SK-N-SH (cell line): Measurements from ENCODE around the gene TIMP2. TPM values are rescaled to one million over a fixed set of nuclear protein-coding genes. Genes with fewer than 3 reads are reported as not detected.

Experiments
- CTCF ChIA-PET: fragments of 300-600, 350-600 bp; formaldehyde crosslinking; extraction: SDS; loops from one replicate; lab custom pipeline; 2021; lab: Yijun Ruan, JAX
- POLR2A ChIA-PET: fragments of 350-600 bp; sonication (Branson Sonifier 250); formaldehyde crosslinking; extraction: SDS; loops from one replicate; lab custom pipeline; 2020; ENCODE audit warnings: antibody characterized with exemption, inconsistent platforms; lab: Yijun Ruan, JAX
- DNase-seq: peaks from one replicate; pipeline ENCODE4 v3.0.0; 2012
- H2AFZ ChIP-seq: fragments of 200-600 bp; sonication (generic); 2 replicates; pipeline ENCODE4 v1.8.1; 2016; ENCODE audit warnings: antibody characterized with exemption, mild to moderate bottlenecking, low read depth
- H3F3A ChIP-seq: fragments of 200-600 bp; sonication (generic); replicated peaks from 2 replicates; pipeline ENCODE3; 2016; ENCODE audit warnings: antibody characterized with exemption, mild to moderate bottlenecking; ENCODE audit not compliant: insufficient read depth
- H3K27ac ChIP-seq, 2 experiments: fragments of 200-500 bp in 1 of 2; fragments of 200-600 bp in 1 of 2; sonication (Bioruptor generic) in 1 of 2; sonication (generic), shearing (Covaris generic) in 1 of 2; 2 replicates each; pipeline versions ENCODE4 v1.5.1 to v1.6.1; 2014 to 2016; ENCODE audit warnings: low read depth in 2 of 2, inconsistent platforms in 1 of 2, low read length in 1 of 2, mild to moderate bottlenecking in 1 of 2, mixed read lengths in 1 of 2
- H3K27me3 ChIP-seq: fragments of 200-600 bp; sonication (generic), shearing (Covaris generic); 2 replicates; pipeline ENCODE4 v1.6.1; 2016; ENCODE audit warnings: mixed run types; ENCODE audit not compliant: insufficient read depth
- H3K36me3 ChIP-seq, 2 experiments: fragments of 200-500 bp in 1 of 2; fragments of 200-600 bp in 1 of 2; sonication (Bioruptor generic) in 1 of 2; sonication (generic) in 1 of 2; replicated peaks in 1 of 2; 2 replicates each; pipeline versions ENCODE3 to v1.5.1; 2014 to 2016; ENCODE audit warnings: low read length in 1 of 2, mild to moderate bottlenecking in 1 of 2; ENCODE audit not compliant: insufficient read depth in 2 of 2, control insufficient read depth in 1 of 2
- H3K4me1 ChIP-seq, 2 experiments: fragments of 200-500 bp in 1 of 2; fragments of 200-600 bp in 1 of 2; sonication (Bioruptor generic) in 1 of 2; sonication (generic), shearing (Covaris generic) in 1 of 2; 2 replicates each; pipeline versions ENCODE4 v1.5.1 to v1.6.1; 2014 to 2016; ENCODE audit warnings: low read depth in 1 of 2, low read length in 1 of 2, mixed run types in 1 of 2; ENCODE audit not compliant: insufficient read depth in 2 of 2, control insufficient read depth in 1 of 2
- H3K4me2 ChIP-seq: fragments of 200-600 bp; sonication (generic), shearing (Covaris generic); 2 replicates; pipeline ENCODE4 v1.6.1; 2017; ENCODE audit warnings: mixed run types
- H3K4me3 ChIP-seq, 2 experiments: fragments of 200-500 bp in 1 of 2; fragments of 200-600 bp in 1 of 2; sonication (Bioruptor generic) in 1 of 2; sonication (generic), shearing (Covaris generic) in 1 of 2; 2 replicates each; pipeline versions ENCODE4 v1.5.1 to v1.8.1; 2014 to 2016; ENCODE audit warnings: low read depth in 2 of 2, inconsistent platforms in 1 of 2, low read length in 1 of 2, mild to moderate bottlenecking in 1 of 2, mixed read lengths in 1 of 2, moderate library complexity in 1 of 2
- H3K79me2 ChIP-seq: fragments of 200-600 bp; sonication (generic); 2 replicates; pipeline ENCODE4 v1.8.1; 2017; ENCODE audit warnings: mild to moderate bottlenecking; ENCODE audit not compliant: insufficient read depth
- H3K9ac ChIP-seq: fragments of 200-600 bp; sonication (generic); 2 replicates; pipeline ENCODE4 v1.6.1; 2017; ENCODE audit warnings: mixed run types
- H3K9me2 ChIP-seq: fragments of 200-600 bp; sonication (generic); 2 replicates; pipeline ENCODE4 v1.6.1; 2017; ENCODE audit warnings: mixed run types
- H3K9me3 ChIP-seq: fragments of 200-600 bp; sonication (generic); 2 replicates; pipeline ENCODE4 v1.6.1; 2017; ENCODE audit warnings: mixed run types, mild to moderate bottlenecking, moderate library complexity
- H4K20me1 ChIP-seq: fragments of 200-600 bp; sonication (generic); 2 replicates; pipeline ENCODE4 v1.6.1; 2017; ENCODE audit warnings: mild to moderate bottlenecking, mixed run types; ENCODE audit not compliant: insufficient read depth
- CHD2 ChIP-seq: fragments of 150-350 bp; IDR thresholded peaks from 2 replicates; pipeline ENCODE4 v1.6.1; 2018; ENCODE audit warnings: low read length; ENCODE audit not compliant: partially characterized antibody
- CTCF ChIP-seq: fragments of 200-600 bp; sonication (generic); IDR thresholded peaks from 2 replicates; pipeline ENCODE4 v1.6.1; 2017; ENCODE audit warnings: antibody characterized with exemption, mild to moderate bottlenecking, moderate library complexity
- ELF1 ChIP-seq: IDR thresholded peaks from 2 replicates; pipeline ENCODE4 v1.4.0; 2012
- FOSL2 ChIP-seq: IDR thresholded peaks from 2 replicates; pipeline ENCODE4 v1.4.0; 2012; ENCODE audit warnings: low read depth, mild to moderate bottlenecking, moderate library complexity, borderline replicate concordance
- FOXJ3 ChIP-seq: sonication (generic); formaldehyde crosslinking; IDR thresholded peaks from 2 replicates; pipeline ENCODE4 v1.5.1; 2020; ENCODE audit warnings: mild to moderate bottlenecking, missing genetic modification reagents
- FOXM1 ChIP-seq: IDR thresholded peaks from 2 replicates; pipeline ENCODE4 v1.4.0; 2012; ENCODE audit warnings: low read depth, mild to moderate bottlenecking
- GABPA ChIP-seq: IDR thresholded peaks from 2 replicates; pipeline ENCODE4 v1.4.0; 2012; ENCODE audit warnings: low read depth, mild to moderate bottlenecking
- GATA2 ChIP-seq: sonication (generic); formaldehyde crosslinking; IDR thresholded peaks from 2 replicates; pipeline ENCODE4 v1.5.0; 2020; ENCODE audit warnings: mild to moderate bottlenecking, missing genetic modification reagents
- IRF3 ChIP-seq: fragments of 150-350 bp; IDR thresholded peaks from 2 replicates; pipeline ENCODE4 v1.6.1; 2016; ENCODE audit warnings: mild to moderate bottlenecking, low read depth, low read length
- JUND ChIP-seq: IDR thresholded peaks from 2 replicates; pipeline ENCODE4 v1.4.0; 2012
- MAX ChIP-seq: IDR thresholded peaks from 2 replicates; pipeline ENCODE4 v1.4.0; 2012; ENCODE audit warnings: low read depth
- MXI1 ChIP-seq: IDR thresholded peaks from 2 replicates; pipeline ENCODE4 v1.6.1; 2012; ENCODE audit warnings: mild to moderate bottlenecking, low read depth, low read length, improper control_type of control experiment
- NFIC ChIP-seq: IDR thresholded peaks from 2 replicates; pipeline ENCODE4 v1.4.0; 2012; ENCODE audit warnings: borderline replicate concordance
- POLR2AphosphoS5 ChIP-seq: IDR thresholded peaks from 2 replicates; pipeline ENCODE4 v1.6.1; 2012; ENCODE audit warnings: low read depth, low read length
- RAD21 ChIP-seq: IDR thresholded peaks from 2 replicates; pipeline ENCODE4 v1.6.1; 2012; ENCODE audit warnings: mild to moderate bottlenecking, low read length
- RCOR1 ChIP-seq: fragments of 150-350 bp; IDR thresholded peaks from 2 replicates; pipeline ENCODE4 v1.6.1; 2017; ENCODE audit warnings: antibody characterized with exemption, low read length
- REST ChIP-seq: IDR thresholded peaks from 2 replicates; pipeline ENCODE4 v1.6.1; 2012; ENCODE audit warnings: mild to moderate bottlenecking, low read depth, low read length, moderate library complexity
- SIN3A ChIP-seq: IDR thresholded peaks from 2 replicates; pipeline ENCODE4 v1.6.1; 2012; ENCODE audit warnings: low read depth, mild to moderate bottlenecking, low read length, moderate library complexity, borderline replicate concordance
- SMC3 ChIP-seq: IDR thresholded peaks from 2 replicates; pipeline ENCODE4 v1.6.1; 2012; ENCODE audit warnings: low read depth, low read length, improper control_type of control experiment
- TAF1 ChIP-seq: IDR thresholded peaks from 2 replicates; pipeline ENCODE4 v1.6.1; 2012; ENCODE audit warnings: low read depth, mild to moderate bottlenecking, low read length, moderate library complexity, borderline replicate concordance
- TEAD4 ChIP-seq: IDR thresholded peaks from 2 replicates; pipeline ENCODE4 v1.4.0; 2012; ENCODE audit warnings: mild to moderate bottlenecking, borderline replicate concordance; ENCODE audit not compliant: insufficient read depth
- USF1 ChIP-seq: IDR thresholded peaks from 2 replicates; pipeline ENCODE4 v1.4.0; 2012; ENCODE audit warnings: low read depth, borderline replicate concordance
- ZBTB33 ChIP-seq: IDR thresholded peaks from 2 replicates; pipeline ENCODE4 v1.4.0; 2012; ENCODE audit warnings: low read depth, borderline replicate concordance
- WGBS: methylation state at CpG from one replicate; pipeline ENCODE4 v1.1.6; 2017; ENCODE audit warnings: low lambda C conversion rate; 5-methylcytosine and 5-hydroxymethylcytosine counted together
- polyA plus RNA-seq, 3 experiments: library from polyadenylated mRNA; depleted of rRNA; stranded (reverse); fragments of >200 nt; gene quantifications; 2 replicates each; pipeline ENCODE4 v1.2.3, GENCODE V29; 2012

Gene TIMP2
- polyA plus RNA-seq, 1 of the 3 experiments (the other 2 are of a cell fraction), result 441 TPM

GRCh38 chr17:78865682-78866390 is 59.4 kb downstream of the TIMP2 start:
- no peaks in the 10 kb centered on the region for H3K27me3 ChIP-seq
- H2AFZ ChIP-seq, result no peak overlapping the region
- H3K27ac ChIP-seq, result peak overlapping the region; percentile 21 to 53; a peak in 2 of 4 replicates
- DNase-seq, result peak; percentile 89
- WGBS, result 27% methylated on average over 19 of the region's 19 CpGs
- ChIA-PET CTCF (interaction anchor here (0.6 to 17.6 kb wide), 61 partner anchors 11 to 640 kb away, joined by 3 to 458 read pairs (median 5); partner anchors contain the start of genes CEP295NL, CYTH1, LGALS3BP and TIMP2), POLR2A (interaction anchor here (0.6 to 1.6 kb wide), 7 partner anchors 22 to 109 kb away, joined by 3 to 15 read pairs (median 3); no protein-coding TSS in a partner anchor)
- no peaks in the 10 kb centered on the region for H3K9me2 ChIP-seq
- H3K9ac ChIP-seq, result no peak overlapping the region
- H3K4me3 ChIP-seq, result peak overlapping the region in 1 of 2 experiments; percentile 26; a peak in 1 of 4 replicates
- H3F3A ChIP-seq, result peaks cover 69% of the 10 kb centered on the region
- no peaks in the 10 kb centered on the region for H3K9me3 ChIP-seq
- peaks cover 3 to 19% of the 10 kb centered on the region in 2 experiments; a peak in 3 of 4 replicates for H3K4me1 ChIP-seq
- peaks cover 58% of the 10 kb centered on the region for H3K79me2 ChIP-seq
- peak overlapping the region; percentile 57; the same call in 1 of the 2 replicates for H3K4me2 ChIP-seq
- peaks cover 10 to 57% of the 10 kb centered on the region in 2 experiments for H3K36me3 ChIP-seq
- no peaks in the 10 kb centered on the region; the same call in 1 of the 2 replicates for H4K20me1 ChIP-seq
- TF ChIP-seq NFIC (no peak), MAX (no peak; the same call in 1 of the 2 replicates), TEAD4 (no peak), ZBTB33 (no peak), GATA2 (CRISPR knock-in tag) (0 out of 2 replicates have a peak, but pooled peaks have one; percentile 11), CHD2 (no peak), USF1 (no peak), CTCF (peak; percentile 99), RCOR1 (peak; percentile 48; the same call in 1 of the 2 replicates), RAD21 (peak; percentile 99), TAF1 (no peak), FOSL2 (no peak), FOXJ3 (CRISPR knock-in tag) (no peak), JUND (no peak), GABPA (no peak), REST (no peak), ELF1 (no peak), IRF3 (no peak), FOXM1 (no peak), SIN3A (no peak), POLR2AphosphoS5 (no peak), SMC3 (peak; percentile 95), MXI1 (no peak)
